Stimulated activated CD8-positive, alpha-beta memory T cell treated with anti-CD3 and anti-CD28 coated beads, Interleukin-12 subunit alpha, Interleukin-12 subunit beta, amount 100 ng/mL, for 24 hours (primary cell): ENCODE results near the gene MALL.
"Not testable (repeated sequence)": the region's sequence is repeated elsewhere in the genome, so short reads cannot be mapped to it uniquely, and the experiment has no call there.

Experiments used
- DNase-seq: peaks from one replicate; pipeline ENCODE4 v3.0.0-alpha.2; 2020; ENCODE audit errors: extremely low read depth

MALL gene

DNA sequence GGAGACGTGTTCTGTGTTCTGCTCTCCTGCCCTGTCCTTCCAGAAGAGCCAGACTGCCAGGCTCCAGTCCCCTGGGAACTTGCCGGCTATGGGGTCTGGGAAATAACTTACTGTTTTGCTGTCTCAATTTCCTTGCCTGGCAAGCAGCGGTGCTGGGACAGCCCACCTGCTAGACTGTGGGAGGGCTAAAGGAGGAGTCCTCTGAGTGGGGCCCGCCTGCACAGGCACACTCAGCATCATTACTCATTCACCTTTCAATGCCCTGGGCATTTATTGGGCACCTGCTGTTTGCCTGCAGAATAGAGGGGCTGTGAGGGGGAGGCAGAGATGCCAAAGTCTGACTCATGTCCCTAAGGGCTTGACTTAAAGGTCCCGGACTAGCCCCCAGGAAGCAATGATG, 65.4 kb downstream of the MALL start:
- not testable (repeated sequence) for DNase-seq

DNA sequence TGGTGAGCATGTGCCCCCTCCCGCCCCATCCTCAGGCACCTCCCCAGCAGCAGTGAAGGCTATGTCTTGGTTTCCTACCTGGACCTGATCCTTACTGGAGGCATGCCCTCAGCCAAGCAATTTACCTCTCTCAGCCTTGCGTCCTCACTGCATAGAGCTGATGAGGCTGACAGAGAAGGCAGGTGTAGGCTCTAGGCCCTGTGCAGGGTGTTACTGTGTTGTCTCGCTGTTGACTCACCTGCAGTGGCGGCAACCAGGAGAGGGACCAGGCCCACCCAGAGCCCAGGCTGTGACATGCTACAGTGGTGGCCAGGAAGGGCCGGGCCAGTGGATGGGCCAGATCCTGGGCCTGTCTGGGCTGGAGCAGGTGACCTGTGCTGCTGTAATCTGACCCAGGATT, 65.9 kb downstream of the MALL start:
- DNase-seq, result not testable (repeated sequence)

DNA sequence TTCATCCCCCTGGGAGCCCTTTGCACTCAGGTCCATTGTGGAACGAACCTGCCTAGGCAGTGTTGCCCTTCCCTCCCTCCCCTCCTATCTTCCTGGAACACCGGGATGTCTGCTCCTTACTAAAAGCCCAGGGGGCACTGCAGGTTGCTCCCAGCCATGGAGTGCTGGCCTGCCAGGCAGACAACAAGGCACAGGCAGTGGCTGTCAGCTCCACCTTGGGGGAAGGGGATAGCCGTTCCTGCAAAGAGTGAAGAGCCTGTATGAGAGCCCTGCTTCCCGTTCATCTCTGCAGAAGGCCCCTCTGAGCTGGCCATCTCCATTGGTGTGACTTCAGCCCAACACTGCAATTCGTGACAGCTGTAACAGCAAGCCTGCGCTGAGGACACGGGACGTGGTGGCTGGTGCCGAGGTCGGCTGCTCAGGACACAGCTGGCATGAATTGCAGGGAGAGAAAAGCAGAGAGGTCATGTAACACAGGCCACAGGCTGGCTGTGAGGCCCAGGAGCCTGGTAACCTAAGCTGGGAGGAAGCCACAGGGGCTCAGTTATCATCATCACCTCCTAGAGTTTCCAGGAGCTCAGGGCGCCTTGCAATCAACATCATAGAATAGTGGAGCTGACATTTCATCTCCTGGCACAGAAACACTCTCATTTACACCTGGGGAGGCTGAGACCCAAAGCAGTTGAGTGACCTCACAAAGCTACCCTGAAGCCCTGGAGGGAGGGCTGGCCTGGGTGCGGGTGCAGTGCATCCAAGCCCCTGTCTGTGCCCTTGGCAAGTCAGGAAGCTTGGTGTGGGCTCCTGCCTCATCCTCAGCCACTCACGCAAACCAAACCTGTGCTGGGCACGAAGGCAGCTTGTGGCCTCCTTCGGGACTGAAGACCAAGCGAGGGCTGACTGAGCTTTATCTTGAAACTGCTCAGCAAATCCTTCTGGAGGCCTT, 67.1 kb downstream of the MALL start:
- DNase-seq, result not testable (repeated sequence)

DNA sequence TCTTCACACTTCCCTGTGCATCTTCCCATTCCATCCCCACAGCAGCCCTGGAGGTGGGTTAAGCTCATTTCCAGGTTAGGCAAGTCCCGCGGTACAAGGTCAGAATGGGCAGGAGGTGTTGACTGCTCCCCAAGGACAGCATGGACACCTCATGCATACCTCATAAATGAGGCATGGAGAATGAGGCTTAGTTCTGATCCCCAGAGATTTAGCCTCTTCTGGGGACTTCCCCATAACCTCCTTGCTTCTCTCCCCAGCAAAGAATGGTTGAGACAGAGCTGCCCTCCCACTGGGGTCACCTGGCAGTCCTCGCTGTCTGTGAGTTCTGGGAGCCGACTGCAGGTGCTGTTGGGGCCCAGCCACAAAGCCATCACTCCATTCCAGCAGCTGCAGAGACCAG, 68.4 kb downstream of the MALL start:
- DNase-seq, result not testable (repeated sequence)

DNA sequence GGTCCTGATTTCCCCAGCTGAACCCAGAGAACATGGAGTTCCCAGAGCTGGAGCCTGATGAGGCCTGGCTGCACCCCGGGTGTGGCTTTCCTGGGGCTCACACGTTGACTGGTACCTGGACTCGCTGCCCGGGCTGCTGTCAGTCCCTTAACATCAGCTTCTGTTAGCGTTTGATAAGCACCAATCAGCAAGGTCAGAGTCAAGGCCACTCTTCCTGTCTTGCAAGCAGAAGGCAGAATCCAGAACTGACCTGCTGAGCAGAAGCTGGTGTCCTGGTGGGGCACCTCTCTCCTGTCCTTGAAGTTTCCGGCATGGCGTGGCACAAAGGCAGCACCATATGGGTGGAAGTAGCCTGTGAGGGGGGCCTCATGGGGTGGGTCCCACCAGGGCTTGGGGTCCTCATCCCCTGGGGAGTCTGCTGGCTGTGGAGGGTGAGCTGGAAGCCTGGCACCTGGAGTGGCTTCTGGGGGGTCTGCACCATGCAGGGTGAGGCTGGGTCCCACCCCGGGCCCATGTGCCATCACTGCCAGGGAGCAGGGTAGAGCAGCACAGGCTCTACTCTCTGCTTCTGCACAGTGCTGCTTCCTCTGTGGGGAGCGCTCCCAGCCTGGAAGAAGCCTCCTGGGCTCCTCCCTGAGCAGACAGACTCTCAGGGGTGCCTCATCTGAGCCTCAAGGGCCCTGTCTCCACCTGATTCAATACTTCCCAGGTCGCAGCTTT, 73.5 kb downstream of the MALL start:
- DNase-seq, result not testable (repeated sequence)

DNA sequence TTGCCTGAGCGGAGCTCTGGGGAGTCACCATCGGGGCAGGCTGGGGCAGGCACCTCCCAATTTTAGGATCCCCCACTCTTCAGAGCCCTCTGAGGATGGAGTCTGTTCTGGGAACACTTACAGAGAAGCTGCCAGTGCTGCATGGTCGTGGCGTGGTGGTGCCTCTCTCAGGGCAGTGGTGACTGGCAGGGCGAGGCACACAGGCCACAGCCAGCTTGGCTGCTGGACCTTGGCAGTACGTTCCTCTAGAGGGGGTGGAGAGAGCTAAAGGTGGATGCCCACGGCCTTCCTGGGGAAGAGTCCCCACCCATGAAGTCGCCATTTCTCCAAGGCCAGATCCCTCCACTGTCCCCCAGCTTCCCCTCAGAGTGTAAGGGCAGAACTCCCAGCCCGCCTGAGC, 78.3 kb downstream of the MALL start:
- not testable (repeated sequence) for DNase-seq

DNA sequence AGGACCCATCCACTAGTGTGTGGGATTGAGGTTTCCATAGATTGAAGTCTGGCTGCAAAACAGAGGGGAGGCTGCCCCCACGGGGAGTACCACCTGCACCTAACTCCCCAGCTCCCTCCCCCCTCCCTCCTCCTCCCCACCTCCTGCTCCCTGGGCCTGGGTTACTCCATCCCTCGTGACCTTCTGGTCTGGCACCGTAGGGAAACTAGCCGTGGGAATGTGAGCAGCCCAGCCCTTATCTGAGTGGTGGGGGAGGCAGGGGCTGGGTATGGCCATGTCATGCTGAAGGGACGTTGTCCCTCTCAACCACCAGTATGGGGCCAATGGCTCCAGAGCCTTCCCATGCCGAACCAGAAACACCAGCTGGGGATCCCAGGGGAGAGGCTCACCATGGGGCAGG, 80.2 kb downstream of the MALL start:
- DNase-seq, result not testable (repeated sequence)

DNA sequence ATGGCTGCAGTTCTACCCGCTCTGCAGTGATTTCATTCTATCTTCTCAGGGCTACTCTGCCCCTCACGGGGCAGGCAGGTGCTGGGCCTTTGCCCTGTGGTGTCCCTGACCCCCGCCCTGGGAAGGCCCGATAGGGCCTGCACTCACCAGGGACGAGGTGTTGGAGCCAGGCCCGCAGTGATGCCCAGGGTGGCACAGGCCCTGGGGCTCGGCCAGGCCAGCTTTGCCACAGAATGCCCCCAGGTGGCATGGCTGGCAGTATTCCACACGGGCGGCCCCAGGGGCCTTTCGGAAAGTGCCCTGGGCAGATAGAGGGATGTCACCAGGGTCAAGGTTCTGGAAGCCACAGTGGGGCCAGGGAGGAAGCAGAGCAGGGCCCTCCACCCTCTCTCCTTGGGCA, 80.7 kb downstream of the MALL start:
- DNase-seq, result not testable (repeated sequence)
